Endodermal cell (in vitro differentiated cells): ENCODE results near the gene SLIRP. TPM values are rescaled to one million over a fixed set of nuclear protein-coding genes. Genes with fewer than 3 reads are reported as not detected.
"Not testable (repeated sequence)": the region's sequence is repeated elsewhere in the genome, so short reads cannot be mapped to it uniquely, and the experiment has no call there.

Experiments used
- DNase-seq: peaks from one replicate; pipeline ENCODE4 v3.0.0-alpha.2; 2017
- H3K27ac ChIP-seq: 2 replicates; pipeline ENCODE4 v1.5.1; 2013; ENCODE audit warnings: mild to moderate bottlenecking, low read depth, low read length, moderate library complexity
- H3K27me3 ChIP-seq: 2 replicates; pipeline ENCODE4 v1.6.1; 2013; ENCODE audit warnings: mild to moderate bottlenecking, low read length, moderate library complexity; ENCODE audit not compliant: insufficient read depth, control insufficient read depth, poor library complexity, severe bottlenecking
- H3K36me3 ChIP-seq: 2 replicates; pipeline ENCODE4 v1.7.0; 2013; ENCODE audit warnings: mild to moderate bottlenecking, low read length, moderate library complexity; ENCODE audit not compliant: control insufficient read depth, insufficient read depth
- H3K4me1 ChIP-seq: one replicate; pipeline ENCODE4 v1.7.0; 2013; ENCODE audit warnings: low read length; ENCODE audit not compliant: control insufficient read depth, insufficient read depth
- H3K4me3 ChIP-seq: 2 replicates; pipeline ENCODE4 v1.5.1; 2013; ENCODE audit warnings: mild to moderate bottlenecking, low read length, moderate library complexity
- H3K9ac ChIP-seq: 2 replicates; pipeline ENCODE4 v1.6.1; 2013; ENCODE audit warnings: mild to moderate bottlenecking, low read length, moderate library complexity; ENCODE audit not compliant: poor library complexity, severe bottlenecking; ENCODE audit errors: extremely low read depth
- H3K9me3 ChIP-seq: 2 replicates; pipeline ENCODE4 v1.6.1; 2013; ENCODE audit warnings: mild to moderate bottlenecking, low read length, moderate library complexity; ENCODE audit not compliant: control insufficient read depth
- H3K27ac Mint-ChIP-seq: 2 replicates; pipeline ENCODE4 v1.8.0; 2020; ENCODE audit warnings: mixed read lengths
- H3K27me3 Mint-ChIP-seq: 2 replicates; pipeline ENCODE4 v1.8.0; 2021; ENCODE audit warnings: mild to moderate bottlenecking, mixed read lengths; ENCODE audit not compliant: insufficient read depth
- H3K36me3 Mint-ChIP-seq: 2 replicates; pipeline ENCODE4 v1.8.0; 2020; ENCODE audit warnings: low read depth, mixed read lengths
- H3K4me1 Mint-ChIP-seq: 2 replicates; pipeline ENCODE4 v1.8.0; 2020; ENCODE audit warnings: mixed read lengths
- H3K4me3 Mint-ChIP-seq: 2 replicates; pipeline ENCODE4 v1.8.0; 2020; ENCODE audit warnings: mild to moderate bottlenecking, moderate library complexity, mixed read lengths
- H3K9me3 Mint-ChIP-seq: 2 replicates; pipeline ENCODE4 v1.8.0; 2020; ENCODE audit warnings: mild to moderate bottlenecking, mixed read lengths
- WGBS, 2 experiments: methylation state at CpG; one replicate each; pipeline versions ENCODE4 v1.1.5 to v1.1.7; 2013; ENCODE audit warnings: missing lambda C conversion rate in 2 of 2, mixed read lengths in 1 of 2; ENCODE audit not compliant: insufficient coverage in 1 of 2, insufficient read length in 1 of 2; 5-methylcytosine and 5-hydroxymethylcytosine counted together
- total RNA-seq, 2 donors: library from RNA; stranded (reverse); fragmentation: NEBNext Ultra II Directional in 1 of 2; extraction: Animal tissue kit (Norgen Biotek cat#: 25700) in 1 of 2; gene quantifications; 2 replicates in 1 of 2; 3 replicates in 1 of 2; pipeline ENCODE4 v1.2.1, GENCODE V29; 2021
- TF ChIP-seq, protein P1 (sequence below): fragments of 200-600 bp; sonication (generic); conservative IDR thresholded peaks from 2 replicates; pipeline ENCODE4 v1.5.0; 2021; ENCODE audit warnings: antibody characterized with exemption, mild to moderate bottlenecking

SLIRP gene
- total RNA-seq, 2 donors from 2014 or later, result 228 to 237 TPM

DNA sequence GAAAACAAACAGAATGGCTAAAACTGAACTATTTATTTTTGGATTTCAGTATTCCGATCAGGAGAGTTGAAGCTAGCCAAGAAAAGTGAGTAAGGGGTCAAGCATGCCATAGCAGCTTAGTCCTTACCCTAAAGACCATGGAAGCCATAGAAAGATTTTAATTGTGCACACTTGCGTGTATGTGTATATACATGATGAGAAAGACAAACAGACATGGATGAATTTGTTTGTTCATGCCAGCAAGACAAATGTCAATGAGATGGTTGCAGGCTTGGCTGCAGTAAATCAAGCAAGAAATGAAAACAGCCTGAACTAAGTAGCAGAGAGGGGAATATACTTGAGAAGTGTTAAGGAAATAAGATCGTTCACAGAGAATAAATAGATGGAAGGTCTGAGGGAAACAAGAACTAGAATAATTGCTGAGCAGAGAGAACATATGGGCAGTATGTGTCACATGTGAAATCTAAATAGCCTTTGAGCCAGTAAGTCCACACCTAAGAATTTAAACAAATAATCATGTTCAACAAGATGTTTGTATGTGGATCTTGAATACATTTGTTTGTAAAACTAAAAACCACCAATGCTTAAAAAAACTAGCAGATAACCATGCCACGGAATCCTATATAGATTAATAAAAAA lies 38.3 kb downstream of the SLIRP start:
- 77 to 89% methylated on average over 2 to 3 of the region's 4 CpGs for WGBS, 2 experiments
- Histone ChIP-seq H3K9me3 (peaks cover 21% of the 10 kb centered on the region), H3K9ac (no peak overlapping the region), H3K27me3 (no peaks in the 10 kb centered on the region), H3K4me3 (no peak overlapping the region), H3K36me3 (peaks cover 55% of the 10 kb centered on the region), H3K4me1 (no peaks in the 10 kb centered on the region), H3K27ac (no peak overlapping the region)
- no peaks in the 10 kb centered on the region for H3K4me1 Mint-ChIP-seq
- H3K27me3 Mint-ChIP-seq, result no peaks in the 10 kb centered on the region
- TF ChIP-seq, protein P1, sequence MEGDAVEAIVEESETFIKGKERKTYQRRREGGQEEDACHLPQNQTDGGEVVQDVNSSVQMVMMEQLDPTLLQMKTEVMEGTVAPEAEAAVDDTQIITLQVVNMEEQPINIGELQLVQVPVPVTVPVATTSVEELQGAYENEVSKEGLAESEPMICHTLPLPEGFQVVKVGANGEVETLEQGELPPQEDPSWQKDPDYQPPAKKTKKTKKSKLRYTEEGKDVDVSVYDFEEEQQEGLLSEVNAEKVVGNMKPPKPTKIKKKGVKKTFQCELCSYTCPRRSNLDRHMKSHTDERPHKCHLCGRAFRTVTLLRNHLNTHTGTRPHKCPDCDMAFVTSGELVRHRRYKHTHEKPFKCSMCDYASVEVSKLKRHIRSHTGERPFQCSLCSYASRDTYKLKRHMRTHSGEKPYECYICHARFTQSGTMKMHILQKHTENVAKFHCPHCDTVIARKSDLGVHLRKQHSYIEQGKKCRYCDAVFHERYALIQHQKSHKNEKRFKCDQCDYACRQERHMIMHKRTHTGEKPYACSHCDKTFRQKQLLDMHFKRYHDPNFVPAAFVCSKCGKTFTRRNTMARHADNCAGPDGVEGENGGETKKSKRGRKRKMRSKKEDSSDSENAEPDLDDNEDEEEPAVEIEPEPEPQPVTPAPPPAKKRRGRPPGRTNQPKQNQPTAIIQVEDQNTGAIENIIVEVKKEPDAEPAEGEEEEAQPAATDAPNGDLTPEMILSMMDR, result no peak
- DNase-seq, result no peak
- H3K9me3 Mint-ChIP-seq, result peaks cover 18% of the 10 kb centered on the region
- H3K36me3 Mint-ChIP-seq, result peaks cover 70% of the 10 kb centered on the region
- no peak overlapping the region for H3K4me3 Mint-ChIP-seq
- no peak overlapping the region for H3K27ac Mint-ChIP-seq

DNA sequence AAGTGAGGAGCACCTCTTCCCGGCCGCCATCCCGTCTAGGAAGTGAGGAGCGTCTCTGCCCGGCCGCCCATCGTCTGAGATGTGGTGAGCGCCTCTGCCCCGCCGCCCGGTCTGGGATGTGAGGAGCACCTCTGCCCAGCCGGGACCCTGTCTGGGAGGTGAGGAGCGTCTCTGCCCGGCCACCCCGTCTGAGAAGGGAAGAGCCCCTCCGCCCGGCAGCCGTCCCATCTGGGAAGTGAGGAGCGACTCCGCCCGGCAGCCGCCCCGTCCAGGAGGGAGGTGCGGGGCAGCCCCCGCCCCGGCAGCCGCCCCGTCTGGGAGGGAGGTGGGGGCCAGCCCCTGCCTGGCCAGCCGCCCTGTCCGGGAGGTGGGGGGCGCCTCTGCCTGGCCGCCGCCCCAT lies 39.5 kb downstream of the SLIRP start:
- H3K9ac ChIP-seq, H3K4me1 ChIP-seq, DNase-seq, H3K27me3 Mint-ChIP-seq, H3K4me1 Mint-ChIP-seq, H3K27me3 ChIP-seq, H3K4me3 ChIP-seq, H3K27ac Mint-ChIP-seq, H3K27ac ChIP-seq, H3K4me3 Mint-ChIP-seq: not testable (repeated sequence)
- Histone ChIP-seq H3K9me3 (peaks cover 21% of the 10 kb centered on the region), H3K36me3 (peaks cover 60% of the 10 kb centered on the region)
- Mint-ChIP-seq H3K36me3 (peaks cover 70% of the 10 kb centered on the region), H3K9me3 (peaks cover 18% of the 10 kb centered on the region)
- WGBS, 2 experiments, result 89 to 93% methylated on average over 5 to 33 of the region's 33 CpGs

DNA sequence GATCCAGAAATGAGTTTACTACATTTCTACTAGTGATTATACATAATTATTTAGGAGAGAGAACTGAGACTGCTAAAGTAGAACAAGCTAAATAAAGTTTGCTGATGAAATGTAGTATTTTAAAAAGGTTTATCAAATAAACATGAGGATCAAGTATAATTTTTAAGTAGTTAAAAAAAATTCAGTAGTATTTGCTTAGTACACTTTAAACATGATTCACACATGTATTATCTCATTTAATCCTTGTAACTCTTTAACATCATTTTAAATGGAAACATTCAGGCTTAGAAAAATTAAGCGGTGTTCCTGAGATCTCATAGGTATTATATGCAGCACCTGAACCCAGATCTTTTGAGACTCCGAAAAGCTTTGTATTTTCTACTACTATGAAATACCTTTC lies 44.4 kb downstream of the SLIRP start:
- peaks cover 64% of the 10 kb centered on the region for H3K36me3 ChIP-seq
- 83 to 98% methylated on average over 1 to 2 of the region's 2 CpGs for whole genome bisulfite sequencing, 2 experiments
- Mint-ChIP-seq H3K36me3 (peaks cover 75% of the 10 kb centered on the region), H3K9me3 (peaks cover 6% of the 10 kb centered on the region), H3K4me3 (no peak overlapping the region), H3K27ac (no peak overlapping the region), H3K4me1 (no peaks in the 10 kb centered on the region), H3K27me3 (no peaks in the 10 kb centered on the region)
- TF ChIP-seq, protein P1, result no peak
- no peak overlapping the region for H3K4me3 ChIP-seq
- no peak overlapping the region for H3K9ac ChIP-seq
- H3K4me1 ChIP-seq, result no peaks in the 10 kb centered on the region
- no peak for DNase-seq
- H3K27ac ChIP-seq, result no peak overlapping the region
- no peaks in the 10 kb centered on the region for H3K27me3 ChIP-seq
- H3K9me3 ChIP-seq, result peaks cover 13% of the 10 kb centered on the region
